Glutamatergic neuron (in vitro differentiated cells): ENCODE measurements around the gene REEP3. TPM values are rescaled to one million over a fixed set of nuclear protein-coding genes. Genes with fewer than 3 reads are reported as not detected.

Source experiments
- DNase-seq: peaks from one replicate; pipeline ENCODE4 v3.0.0; 2022
- H3K27ac Mint-ChIP-seq: one replicate; pipeline ENCODE4 v1.8.0; 2020; ENCODE audit warnings: mild to moderate bottlenecking, mixed read lengths, inconsistent platforms; ENCODE audit not compliant: unreplicated experiment
- H3K27me3 Mint-ChIP-seq: one replicate; pipeline ENCODE4 v1.8.0; 2020; ENCODE audit warnings: mild to moderate bottlenecking, moderate library complexity, mixed read lengths, inconsistent platforms; ENCODE audit not compliant: unreplicated experiment
- H3K36me3 Mint-ChIP-seq: one replicate; pipeline ENCODE4 v1.8.0; 2020; ENCODE audit warnings: mild to moderate bottlenecking, mixed read lengths, inconsistent platforms; ENCODE audit not compliant: unreplicated experiment
- H3K4me1 Mint-ChIP-seq: one replicate; pipeline ENCODE4 v1.8.0; 2020; ENCODE audit warnings: mild to moderate bottlenecking, low read depth, mixed read lengths, inconsistent platforms; ENCODE audit not compliant: unreplicated experiment
- H3K4me3 Mint-ChIP-seq: one replicate; pipeline ENCODE4 v1.8.0; 2020; ENCODE audit warnings: mild to moderate bottlenecking, mixed read lengths, inconsistent platforms; ENCODE audit not compliant: unreplicated experiment
- H3K9me3 Mint-ChIP-seq: one replicate; pipeline ENCODE4 v1.8.0; 2020; ENCODE audit warnings: mild to moderate bottlenecking, moderate library complexity, mixed read lengths, inconsistent platforms; ENCODE audit not compliant: unreplicated experiment
- total RNA-seq: library from RNA; stranded (reverse); fragmentation: NEBNext Ultra II Directional; extraction: Animal tissue kit (Norgen Biotek cat#: 25700); gene quantifications from one replicate; pipeline ENCODE4 v1.2.1, GENCODE V29; 2021; ENCODE audit not compliant: unreplicated experiment
- TF ChIP-seq, protein P1 (sequence below): fragments of 200-600 bp; sonication (generic); IDR thresholded peaks from one replicate; pipeline ENCODE4 v1.5.0; 2021; ENCODE audit not compliant: partially characterized antibody, unreplicated experiment

The REEP3 gene
- total RNA-seq, 1 donor from 2014 or later = 47.1 TPM

DNA sequence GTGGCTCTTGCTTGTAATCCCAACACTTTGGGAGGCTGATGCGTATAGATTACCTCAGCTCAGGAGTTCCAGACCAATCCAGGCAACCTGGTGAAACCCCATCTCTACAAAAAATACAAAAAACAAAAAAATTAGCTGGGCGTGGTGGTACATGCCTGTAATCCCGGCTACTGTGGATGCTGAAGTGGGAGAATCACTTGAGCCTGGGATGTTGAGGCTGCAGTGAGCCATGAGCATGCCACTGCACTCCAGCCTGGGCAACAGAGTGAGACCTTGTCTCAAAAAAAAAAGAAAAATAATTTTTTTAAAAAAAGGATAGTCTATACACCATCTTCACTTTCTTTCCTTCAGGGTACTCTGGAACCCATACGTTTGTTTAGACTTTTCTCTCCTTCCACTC, 6.2 kb downstream of the REEP3 start:
- TF ChIP-seq, protein P1, sequence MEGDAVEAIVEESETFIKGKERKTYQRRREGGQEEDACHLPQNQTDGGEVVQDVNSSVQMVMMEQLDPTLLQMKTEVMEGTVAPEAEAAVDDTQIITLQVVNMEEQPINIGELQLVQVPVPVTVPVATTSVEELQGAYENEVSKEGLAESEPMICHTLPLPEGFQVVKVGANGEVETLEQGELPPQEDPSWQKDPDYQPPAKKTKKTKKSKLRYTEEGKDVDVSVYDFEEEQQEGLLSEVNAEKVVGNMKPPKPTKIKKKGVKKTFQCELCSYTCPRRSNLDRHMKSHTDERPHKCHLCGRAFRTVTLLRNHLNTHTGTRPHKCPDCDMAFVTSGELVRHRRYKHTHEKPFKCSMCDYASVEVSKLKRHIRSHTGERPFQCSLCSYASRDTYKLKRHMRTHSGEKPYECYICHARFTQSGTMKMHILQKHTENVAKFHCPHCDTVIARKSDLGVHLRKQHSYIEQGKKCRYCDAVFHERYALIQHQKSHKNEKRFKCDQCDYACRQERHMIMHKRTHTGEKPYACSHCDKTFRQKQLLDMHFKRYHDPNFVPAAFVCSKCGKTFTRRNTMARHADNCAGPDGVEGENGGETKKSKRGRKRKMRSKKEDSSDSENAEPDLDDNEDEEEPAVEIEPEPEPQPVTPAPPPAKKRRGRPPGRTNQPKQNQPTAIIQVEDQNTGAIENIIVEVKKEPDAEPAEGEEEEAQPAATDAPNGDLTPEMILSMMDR = no peak
- Mint-ChIP-seq H3K36me3 (peaks cover 5% of the 10 kb centered on the region), H3K4me3 (peak overlapping the region; percentile 58), H3K4me1 (peaks cover 29% of the 10 kb centered on the region), H3K9me3 (peaks cover 10% of the 10 kb centered on the region), H3K27ac (no peak overlapping the region), H3K27me3 (peaks cover 1% of the 10 kb centered on the region)
- no peak for DNase-seq

DNA sequence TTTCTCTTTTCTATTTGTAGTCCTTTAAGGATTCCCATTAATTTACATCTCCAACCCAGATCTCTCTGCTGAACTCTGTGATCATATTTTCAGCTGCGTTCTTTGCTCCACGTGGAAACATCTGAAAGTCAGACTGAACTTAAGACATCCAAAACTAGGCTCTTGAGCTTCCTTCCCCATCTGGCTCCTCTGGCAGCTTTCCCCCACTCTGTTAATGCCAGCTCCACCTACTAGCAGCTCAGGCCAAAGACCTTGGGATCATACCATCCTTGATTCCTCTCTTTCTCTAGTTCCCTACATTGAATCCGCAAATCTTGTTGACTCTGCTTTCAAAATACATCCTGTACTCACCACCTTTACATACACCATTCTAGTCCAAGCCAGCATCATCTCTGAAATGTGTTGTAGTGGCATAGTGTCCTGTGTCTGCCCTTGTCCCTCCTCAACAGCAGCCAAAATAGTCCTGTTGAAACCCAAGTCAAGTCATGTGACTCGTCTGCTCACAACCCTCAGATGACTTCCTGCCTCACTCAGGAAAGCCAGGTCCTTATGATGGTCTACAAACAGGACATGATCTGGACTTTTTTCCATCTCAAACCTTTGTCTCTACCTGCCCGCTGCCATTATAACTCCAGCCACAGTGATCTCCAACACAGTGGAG, 7.0 kb downstream of the REEP3 start:
- H3K4me3 Mint-ChIP-seq = peak overlapping the region; percentile 58
- peaks cover 5% of the 10 kb centered on the region for H3K36me3 Mint-ChIP-seq

DNA sequence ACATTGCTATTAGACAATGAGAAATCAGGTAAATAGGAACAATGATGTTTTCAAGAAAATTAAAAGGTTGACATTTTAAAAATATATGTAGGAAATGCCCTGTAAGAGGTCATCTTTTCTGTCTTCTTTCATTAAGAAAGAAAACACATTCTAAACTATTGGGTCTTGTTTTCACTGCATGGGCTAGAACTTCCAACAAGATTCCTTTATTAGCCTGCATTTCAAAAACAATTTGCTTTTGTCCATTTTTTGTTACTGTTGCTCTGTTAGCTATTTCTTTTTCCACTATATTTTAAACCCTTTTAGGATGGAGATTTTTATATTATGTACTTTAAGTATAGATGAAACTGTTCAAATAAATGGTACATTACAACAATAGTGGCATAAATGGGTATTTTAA, 9.2 kb downstream of the REEP3 start:
- Mint-ChIP-seq H3K27ac (no peak overlapping the region), H3K36me3 (peaks cover 5% of the 10 kb centered on the region), H3K27me3 (no peaks in the 10 kb centered on the region), H3K4me3 (no peak overlapping the region), H3K9me3 (peaks cover 3% of the 10 kb centered on the region), H3K4me1 (peaks cover 28% of the 10 kb centered on the region)
- no peak for DNase-seq
- TF ChIP-seq, protein P1 = no peak

More for the DNA sequence above, 7.0 kb downstream of the REEP3 start:
- DNase-seq = no peak
- no peaks in the 10 kb centered on the region for H3K27me3 Mint-ChIP-seq
- H3K9me3 Mint-ChIP-seq = peaks cover 7% of the 10 kb centered on the region
- TF ChIP-seq, protein P1 = no peak
- H3K27ac Mint-ChIP-seq = no peak overlapping the region
- H3K4me1 Mint-ChIP-seq = peaks cover 31% of the 10 kb centered on the region

DNA sequence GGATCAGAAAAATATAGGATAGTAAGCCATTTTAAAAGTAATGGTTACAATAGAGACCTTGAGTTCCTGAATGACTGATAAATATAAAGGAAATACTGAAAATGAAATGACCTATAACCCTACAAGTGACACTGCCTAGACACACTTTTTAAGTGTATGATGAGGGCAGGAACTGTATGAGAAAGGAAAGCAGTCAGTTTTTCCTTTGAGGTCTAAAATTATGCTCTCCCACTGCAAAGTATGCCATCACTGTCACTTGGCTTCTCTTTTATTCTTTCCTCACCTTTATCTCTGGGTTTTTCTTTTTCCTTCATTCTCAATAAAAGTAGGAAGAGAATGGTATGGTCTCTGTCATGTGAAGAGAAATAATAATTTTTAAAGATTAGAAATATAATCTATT, 13.5 kb downstream of the REEP3 start:
- Mint-ChIP-seq H3K4me3 (no peak overlapping the region), H3K9me3 (peaks cover 16% of the 10 kb centered on the region), H3K4me1 (peaks cover 45% of the 10 kb centered on the region), H3K27ac (peak overlapping the region; percentile 25), H3K36me3 (no peaks in the 10 kb centered on the region), H3K27me3 (peaks cover 8% of the 10 kb centered on the region)
- TF ChIP-seq, protein P1 = no peak
- no peak for DNase-seq

DNA sequence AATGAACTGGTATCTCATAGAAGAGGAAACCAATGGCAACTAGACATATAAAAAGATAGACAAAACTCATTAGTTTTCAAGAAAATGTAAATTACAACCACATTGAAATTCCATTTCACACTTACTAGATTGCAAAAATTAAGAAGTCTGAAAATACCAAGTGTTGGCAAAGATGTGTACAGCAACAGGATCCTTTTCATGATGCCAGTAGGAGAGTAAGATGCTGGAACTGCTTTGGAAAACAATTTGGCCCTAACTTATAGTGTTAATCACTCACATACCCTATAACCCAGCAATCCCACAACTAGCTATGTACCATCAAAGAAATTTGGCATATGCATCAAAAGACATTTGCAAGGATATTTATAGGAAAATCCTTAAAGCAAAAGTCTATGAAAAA, 15.5 kb downstream of the REEP3 start:
- no peaks in the 10 kb centered on the region for H3K36me3 Mint-ChIP-seq
- peak overlapping the region; percentile 15 for H3K4me3 Mint-ChIP-seq
- H3K27me3 Mint-ChIP-seq = peaks cover 8% of the 10 kb centered on the region
- peaks cover 16% of the 10 kb centered on the region for H3K9me3 Mint-ChIP-seq
- H3K27ac Mint-ChIP-seq = peak overlapping the region; percentile 99
- no peak for DNase-seq
- TF ChIP-seq, protein P1 = no peak
- peaks cover 49% of the 10 kb centered on the region for H3K4me1 Mint-ChIP-seq
